Stimulated activated CD4-positive, alpha-beta T cell treated with anti-CD3 and anti-CD28 coated beads, Interleukin-12 subunit alpha, Interleukin-12 subunit beta, amount 100 ng/mL, for 24 hours (primary cell): Measurements from ENCODE around the gene MYH3.

Experiments
- DNase-seq, 2 experiments: peaks; one replicate each; pipeline ENCODE4 v3.0.0-alpha.2; 2020; ENCODE audit warnings: low read depth in 2 of 2

Gene MYH3

GRCh38 chr17:10614536-10615155, 42.5 kb downstream of the MYH3 start:
- DNase-seq: no peak

- DNase-seq: no peak
Measured at GRCh38 chr17:10613775-10614513, 43.2 kb downstream of the MYH3 start.

- no peak for DNase-seq
Measured at GRCh38 chr17:10612957-10613744, 44.0 kb downstream of the MYH3 start.

- DNase-seq: no peak
Measured at GRCh38 chr17:10610884-10611283, 46.2 kb downstream of the MYH3 start.

- DNase-seq: no peak
Measured at GRCh38 chr17:10608244-10608643, 48.9 kb downstream of the MYH3 start.

- no peak for DNase-seq
Measured at GRCh38 chr17:10606110-10606509, 51.0 kb downstream of the MYH3 start.

- no peak for DNase-seq
Measured at GRCh38 chr17:10605221-10605783, 51.8 kb downstream of the MYH3 start.

GRCh38 chr17:10604521-10604920, 52.6 kb downstream of the MYH3 start:
- DNase-seq: no peak

- no peak for DNase-seq
Measured at GRCh38 chr17:10603931-10604330, 53.2 kb downstream of the MYH3 start.

- DNase-seq: no peak
Measured at GRCh38 chr17:10600571-10600970, 56.5 kb downstream of the MYH3 start.

GRCh38 chr17:10598621-10599020, 58.5 kb downstream of the MYH3 start:
- no peak for DNase-seq

- no peak for DNase-seq
Measured at GRCh38 chr17:10589553-10590145, 67.5 kb downstream of the MYH3 start.

GRCh38 chr17:10585529-10585928, 71.6 kb downstream of the MYH3 start:
- no peak for DNase-seq

- no peak for DNase-seq
Measured at GRCh38 chr17:10583834-10584233, 73.3 kb downstream of the MYH3 start.

- no peak for DNase-seq
Measured at GRCh38 chr17:10579270-10579669, 77.8 kb downstream of the MYH3 start.
